Esophagus squamous epithelium (tissue), 5 donors: ENCODE results near the gene DROSHA. TPM values are rescaled to one million over a fixed set of nuclear protein-coding genes. Genes with fewer than 3 reads are reported as not detected.
"Not testable (repeated sequence)": the region's sequence is repeated elsewhere in the genome, so short reads cannot be mapped to it uniquely, and the experiment has no call there.

ENCODE experiments used
- DNase-seq: peaks from one replicate; lab custom pipeline; 2025; lab: John Stamatoyannopoulos, UW
- H3K27ac ChIP-seq, 4 donors: fragments of 200-600 bp; sonication (generic); one replicate each; pipeline ENCODE4 v1.5.1; 2016 to 2019; ENCODE audit warnings: mild to moderate bottlenecking in 1 of 4
- H3K27me3 ChIP-seq, 4 donors: fragments of 200-600 bp; sonication (generic); 1 replicate in 3 of 4; 2 replicates in 1 of 4; pipeline versions ENCODE4 v1.5.1 to v1.6.0; 2017 to 2021; ENCODE audit warnings: antibody characterized with exemption in 1 of 4
- H3K36me3 ChIP-seq, 3 donors: fragments of 200-600 bp; sonication (generic); one replicate each; pipeline ENCODE4 v1.5.1; 2016 to 2019
- H3K4me1 ChIP-seq, 3 donors: fragments of 200-600 bp; sonication (generic); one replicate each; pipeline ENCODE4 v1.5.1; 2017 to 2019
- H3K4me3 ChIP-seq, 4 donors: fragments of 200-600 bp; sonication (generic); 1 replicate in 3 of 4; 2 replicates in 1 of 4; pipeline ENCODE4 v1.5.1; 2016 to 2019; ENCODE audit warnings: mild to moderate bottlenecking in 2 of 4, moderate library complexity in 1 of 4
- H3K9me3 ChIP-seq, 3 donors: fragments of 200-600 bp; sonication (generic); one replicate each; pipeline ENCODE4 v1.5.1; 2016 to 2019
- CTCF ChIP-seq, 6 experiments: fragments of 450-650 bp in 4 of 6; fragments of 200-600 bp in 2 of 6; sonication (generic) in 2 of 6; IDR thresholded peaks; one replicate each; pipeline ENCODE4 v1.5.1; 2016 to 2019; ENCODE audit warnings: antibody characterized with exemption in 6 of 6, mild to moderate bottlenecking in 4 of 6, moderate library complexity in 4 of 6
- POLR2A ChIP-seq, 4 donors: fragments of 450-650 bp; IDR thresholded peaks; one replicate each; pipeline ENCODE4 v1.6.1; 2017; ENCODE audit warnings: antibody characterized with exemption in 4 of 4, mild to moderate bottlenecking in 4 of 4, moderate library complexity in 3 of 4
- WGBS, 2 donors: methylation state at CpG; one replicate each; pipeline ENCODE4 v1.1.5; 2018; 5-methylcytosine and 5-hydroxymethylcytosine counted together
- intact Hi-C: fragments of 100-400 bp; cut with DNase I; formaldehyde crosslinking; loops from one replicate; pipeline ENCODE4 v1.15.0; 2022
- total RNA-seq, 4 donors: library from RNA; depleted of rRNA; stranded (reverse); fragments of >200 nt; gene quantifications; one replicate each; pipeline ENCODE4 v1.1.0, GENCODE V29; 2016
- donor health status: DM: yes; HTN: yes; CAD: no.

The DROSHA gene
- total RNA-seq, 4 donors from 2014 or later = 26.1 to 36.5 (median 31.8) TPM

- Histone ChIP-seq H3K27me3 (no peaks in the 10 kb centered on the region), H3K4me3 (no peak overlapping the region), H3K27ac (no peak overlapping the region), H3K4me1 (peaks cover 0 to 18% (median 0%) of the 10 kb centered on the region in 3 donors), H3K36me3 (peaks cover 0 to 20% (median 0%) of the 10 kb centered on the region in 3 donors), H3K9me3 (no peaks in the 10 kb centered on the region)
- WGBS, 2 donors = 73 to 74% methylated on average over 11 to 12 of the region's 12 CpGs
- TF ChIP-seq POLR2A (IDR thresholded peaks at IDR 0.05) = no peak
- TF ChIP-seq CTCF (IDR thresholded peaks at IDR 0.05) = no peak
- no peak for DNase-seq
- intact Hi-C loops = no loop called here
Observed at GRCh38 chr5:31396611-31397295, 135.1 kb downstream of the DROSHA start.

- H3K4me1 ChIP-seq = peaks cover 0 to 18% (median 0%) of the 10 kb centered on the region in 3 donors
- intact Hi-C loops, H3K27me3 ChIP-seq, H3K9me3 ChIP-seq, H3K4me3 ChIP-seq, H3K36me3 ChIP-seq, DNase-seq, H3K27ac ChIP-seq: not testable (repeated sequence)
- WGBS, 2 donors = 60 to 76% methylated on average over 12 to 13 of the region's 14 CpGs
Observed at GRCh38 chr5:31395450-31396045, 136.3 kb downstream of the DROSHA start.

GRCh38 chr5:31393126-31393525 lies 138.8 kb downstream of the DROSHA start:
- intact Hi-C loops = no loop called here
- 90 to 100% methylated on average over 4 to 5 of the region's 6 CpGs for WGBS, 2 donors
- Histone ChIP-seq H3K9me3 (peaks cover 0 to 12% (median 11%) of the 10 kb centered on the region in 3 donors), H3K27me3 (no peaks in the 10 kb centered on the region), H3K4me1 (peaks cover 0 to 18% (median 0%) of the 10 kb centered on the region in 3 donors), H3K4me3 (no peak overlapping the region), H3K27ac (no peak overlapping the region), H3K36me3 (no peaks in the 10 kb centered on the region)
- TF ChIP-seq POLR2A (IDR thresholded peaks at IDR 0.05) (no peak), CTCF (IDR thresholded peaks at IDR 0.05) (no peak)
- DNase-seq = no peak

- Histone ChIP-seq H3K36me3 (no peaks in the 10 kb centered on the region), H3K9me3 (peaks cover 0 to 13% (median 13%) of the 10 kb centered on the region in 3 donors), H3K27ac (no peak overlapping the region), H3K27me3 (no peaks in the 10 kb centered on the region), H3K4me3 (no peak overlapping the region), H3K4me1 (peaks cover 0 to 18% (median 0%) of the 10 kb centered on the region in 3 donors)
- no peak for DNase-seq
- WGBS, 2 donors = 89 to 93% methylated on average over 3 of the region's 3 CpGs
- intact Hi-C loops = no loop called here
- TF ChIP-seq POLR2A (IDR thresholded peaks at IDR 0.05) = no peak
- TF ChIP-seq CTCF (IDR thresholded peaks at IDR 0.05) = no peak
Observed at GRCh38 chr5:31392061-31392460, 139.8 kb downstream of the DROSHA start.

- TF ChIP-seq CTCF (IDR thresholded peaks at IDR 0.05) (no peak), POLR2A (IDR thresholded peaks at IDR 0.05) (no peak)
- WGBS, 2 donors = 81 to 89% methylated on average over 5 of the region's 5 CpGs
- intact Hi-C loops = no loop called here
Observed at GRCh38 chr5:31390256-31390655, 141.6 kb downstream of the DROSHA start.

More at GRCh38 chr5:31390256-31390655, 141.6 kb downstream of the DROSHA start:
- no peak overlapping the region for H3K27ac ChIP-seq
- H3K4me3 ChIP-seq = no peak overlapping the region
- peaks cover 0 to under 1% (median 0%) of the 10 kb centered on the region in 3 donors for H3K4me1 ChIP-seq
- no peaks in the 10 kb centered on the region for H3K36me3 ChIP-seq
- H3K9me3 ChIP-seq = peaks cover 0 to 13% (median 13%) of the 10 kb centered on the region in 3 donors
- no peak for DNase-seq
- no peaks in the 10 kb centered on the region for H3K27me3 ChIP-seq
